Spleen (tissue), 7 donors: ENCODE data around the gene IQSEC1.

Experiments
- CTCF ChIP-seq, 11 experiments: fragments of 200-600 bp in 7 of 11; fragments of 450-650 bp in 4 of 11; sonication (generic) in 4 of 11; IDR thresholded peaks in 8 of 11; conservative IDR thresholded peaks in 3 of 11; 1 replicate in 7 of 11; 2 replicates in 4 of 11; pipeline versions ENCODE4 v1.4.0 to v1.8.0; 2016 to 2021; ENCODE audit warnings: antibody characterized with exemption in 11 of 11, inconsistent platforms in 4 of 11, mild to moderate bottlenecking in 1 of 11
- POLR2A ChIP-seq, 3 donors: fragments of 450-650 bp; IDR thresholded peaks; one replicate each; pipeline ENCODE4 v1.5.1; 2017; ENCODE audit warnings: antibody characterized with exemption in 3 of 3, mild to moderate bottlenecking in 1 of 3
- POLR2AphosphoS5 ChIP-seq, 3 donors: sonication (generic); formaldehyde crosslinking; IDR thresholded peaks; one replicate each; pipeline ENCODE4 v1.5.1; 2017; ENCODE audit warnings: antibody characterized with exemption in 3 of 3
- donor health status: DM: no; HTN: no; CAD: no; lungs with moderate emphysema.
- donor health status: DM: no; HTN: no; CAD: no.
- donor health status: DM: no; HTN: no; CAD: no.

GRCh38 chr3:12885583-12885930 lies 187.7 kb downstream of the IQSEC1 start:
- TF ChIP-seq CTCF (IDR thresholded peaks at IDR 0.05 in 8 of 11, conservative IDR thresholded peaks at IDR 0.05 in 3 of 11) (no peak), POLR2A (IDR thresholded peaks at IDR 0.05) (no peak), POLR2AphosphoS5 (IDR thresholded peaks at IDR 0.05) (no peak)
